Upper lobe of left lung (tissue), 6 donors: ENCODE data around the gene FAM47E. TPM values are rescaled to one million over a fixed set of nuclear protein-coding genes. Genes with fewer than 3 reads are reported as not detected.
A peak's percentile ranks its signal among the peaks of the same experiment; 100 is the strongest.

Experiments
- ATAC-seq, 2 donors: fragments of 200-7000 bp; cut with Tn5 transposase; one replicate each; pipeline ENCODE4 v1.9.1; 2022; ENCODE audit warnings: mild to moderate bottlenecking in 2 of 2, moderate library complexity in 2 of 2; ENCODE audit not compliant: low FRiP score in 2 of 2
- DNase-seq, 2 donors: peaks; one replicate each; pipeline ENCODE4 v3.0.0-alpha.2; 2019 to 2020
- H3K27ac ChIP-seq, 4 donors: fragments of 200-600 bp; sonication (generic); one replicate each; pipeline ENCODE4 v1.5.1; 2016 to 2019
- H3K27me3 ChIP-seq, 4 donors: fragments of 200-600 bp; sonication (generic); one replicate each; pipeline ENCODE4 v1.5.1; 2017 to 2019
- H3K36me3 ChIP-seq, 4 donors: fragments of 200-600 bp; sonication (generic); one replicate each; pipeline ENCODE4 v1.5.1; 2016 to 2019
- H3K4me1 ChIP-seq, 4 donors: fragments of 200-600 bp; sonication (generic); one replicate each; pipeline ENCODE4 v1.5.1; 2018 to 2019
- H3K4me3 ChIP-seq, 4 donors: fragments of 200-600 bp; sonication (generic); one replicate each; pipeline ENCODE4 v1.5.1; 2017 to 2019; ENCODE audit warnings: mild to moderate bottlenecking in 2 of 4, moderate library complexity in 1 of 4
- H3K9me3 ChIP-seq, 4 donors: fragments of 200-600 bp; sonication (generic); one replicate each; pipeline ENCODE4 v1.5.1; 2018 to 2019
- EP300 ChIP-seq, 4 donors: sonication (generic); formaldehyde crosslinking; IDR thresholded peaks; one replicate each; pipeline ENCODE4 v1.5.1; 2017; ENCODE audit warnings: antibody characterized with exemption in 4 of 4, control low read depth in 2 of 4
- POLR2A ChIP-seq, 4 donors: fragments of 450-650 bp; IDR thresholded peaks; one replicate each; pipeline ENCODE4 v1.5.1; 2016 to 2017; ENCODE audit warnings: antibody characterized with exemption in 4 of 4, mild to moderate bottlenecking in 2 of 4
- POLR2AphosphoS5 ChIP-seq, 2 donors: sonication (generic); formaldehyde crosslinking; IDR thresholded peaks; one replicate each; pipeline ENCODE4 v1.5.1; 2017; ENCODE audit warnings: antibody characterized with exemption in 2 of 2
- WGBS, 2 donors: methylation state at CpG; one replicate each; pipeline ENCODE4 v1.1.5; 2017 to 2018; 5-methylcytosine and 5-hydroxymethylcytosine counted together
- total RNA-seq, 6 donors: library from RNA; depleted of rRNA in 4 of 6; stranded (reverse); fragments of >200 nt in 4 of 6; gene quantifications; one replicate each; pipeline versions ENCODE4 v1.1.0 to v1.2.1, GENCODE V29; 2016 to 2021
- TF ChIP-seq, protein P1 (sequence below), 6 experiments: fragments of 450-650 bp in 4 of 6; fragments of 200-600 bp in 2 of 6; sonication (generic) in 2 of 6; IDR thresholded peaks; one replicate each; pipeline ENCODE4 v1.5.1; 2016 to 2019; ENCODE audit warnings: antibody characterized with exemption in 6 of 6
- donor health status: DM: no; HTN: no; CAD: no; lungs with moderate emphysema.
- donor health status: DM: no; HTN: yes; CAD: no; lungs with severe emphysema.

The FAM47E gene
- total RNA-seq, 6 donors from 2014 or later, result 4.0 to 17.5 (median 6.5) TPM

DNA sequence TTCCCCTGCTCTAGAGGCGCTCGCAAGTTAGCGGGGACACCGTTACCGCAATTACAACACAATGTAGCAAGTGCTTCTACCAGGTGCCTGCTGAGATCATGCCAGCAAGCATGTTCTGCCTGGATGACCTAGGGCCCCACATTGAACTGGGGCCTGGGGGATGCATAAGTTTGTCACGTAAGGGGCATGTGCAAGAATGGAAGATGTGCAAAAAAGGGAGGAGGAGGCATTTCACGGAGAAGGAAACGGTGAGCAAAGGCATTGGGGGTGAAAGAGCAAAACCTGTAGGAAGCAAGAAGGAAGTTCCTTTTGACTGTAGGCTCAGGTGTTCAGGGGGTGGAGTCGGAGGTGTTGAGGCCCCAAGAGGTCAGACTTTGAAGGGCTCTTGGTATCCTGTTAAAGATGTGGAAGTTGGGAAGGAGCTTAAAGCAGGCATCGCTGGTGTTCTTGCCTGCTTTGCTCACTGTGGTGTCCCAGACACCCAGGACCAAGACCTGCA is 37.3 kb upstream of the FAM47E start:
- Histone ChIP-seq H3K9me3 (no peaks in the 10 kb centered on the region), H3K36me3 (no peaks in the 10 kb centered on the region), H3K27me3 (no peaks in the 10 kb centered on the region), H3K4me1 (peaks cover 52 to 85% (median 73%) of the 10 kb centered on the region in 4 donors), H3K4me3 (peak overlapping the region; percentile 42 to 85 (median 72)), H3K27ac (peak overlapping the region; percentile 92 to 99 (median 97))
- 7 to 14% methylated on average over 7 to 10 of the region's 10 CpGs for WGBS, 2 donors
- DNase-seq (peak in 1 of 2 donors; percentile 63), ATAC-seq (no peak)
- TF ChIP-seq, protein P1, sequence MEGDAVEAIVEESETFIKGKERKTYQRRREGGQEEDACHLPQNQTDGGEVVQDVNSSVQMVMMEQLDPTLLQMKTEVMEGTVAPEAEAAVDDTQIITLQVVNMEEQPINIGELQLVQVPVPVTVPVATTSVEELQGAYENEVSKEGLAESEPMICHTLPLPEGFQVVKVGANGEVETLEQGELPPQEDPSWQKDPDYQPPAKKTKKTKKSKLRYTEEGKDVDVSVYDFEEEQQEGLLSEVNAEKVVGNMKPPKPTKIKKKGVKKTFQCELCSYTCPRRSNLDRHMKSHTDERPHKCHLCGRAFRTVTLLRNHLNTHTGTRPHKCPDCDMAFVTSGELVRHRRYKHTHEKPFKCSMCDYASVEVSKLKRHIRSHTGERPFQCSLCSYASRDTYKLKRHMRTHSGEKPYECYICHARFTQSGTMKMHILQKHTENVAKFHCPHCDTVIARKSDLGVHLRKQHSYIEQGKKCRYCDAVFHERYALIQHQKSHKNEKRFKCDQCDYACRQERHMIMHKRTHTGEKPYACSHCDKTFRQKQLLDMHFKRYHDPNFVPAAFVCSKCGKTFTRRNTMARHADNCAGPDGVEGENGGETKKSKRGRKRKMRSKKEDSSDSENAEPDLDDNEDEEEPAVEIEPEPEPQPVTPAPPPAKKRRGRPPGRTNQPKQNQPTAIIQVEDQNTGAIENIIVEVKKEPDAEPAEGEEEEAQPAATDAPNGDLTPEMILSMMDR (IDR thresholded peaks at IDR 0.05), result peak in 1 of 6 experiments; percentile 0
- TF ChIP-seq POLR2AphosphoS5 (IDR thresholded peaks at IDR 0.05), result no peak
- no peak for TF ChIP-seq POLR2A (IDR thresholded peaks at IDR 0.05)

GRCh38 chr4:76215077-76215476 is 36.4 kb upstream of the FAM47E start:
- no peaks in the 10 kb centered on the region for H3K27me3 ChIP-seq
- H3K4me1 ChIP-seq, result peaks cover 51 to 84% (median 73%) of the 10 kb centered on the region in 4 donors
- ATAC-seq, result no peak
- TF ChIP-seq EP300 (IDR thresholded peaks at IDR 0.05) (no peak), POLR2A (IDR thresholded peaks at IDR 0.05) (no peak), POLR2AphosphoS5 (IDR thresholded peaks at IDR 0.05) (no peak)
- TF ChIP-seq, protein P1 (IDR thresholded peaks at IDR 0.05), result no peak
- H3K27ac ChIP-seq, result peak overlapping the region; percentile 92 to 99 (median 97)
- no peaks in the 10 kb centered on the region for H3K36me3 ChIP-seq
- no peak overlapping the region for H3K4me3 ChIP-seq
- 79 to 86% methylated on average over 3 of the region's 3 CpGs for WGBS, 2 donors
- DNase-seq, result no peak
- no peaks in the 10 kb centered on the region for H3K9me3 ChIP-seq

GRCh38 chr4:76216524-76216923 is 35.0 kb upstream of the FAM47E start:
- no peak for DNase-seq
- H3K27ac ChIP-seq, result peak overlapping the region in 2 of 4 donors; percentile 15 to 36
- H3K36me3 ChIP-seq, result no peaks in the 10 kb centered on the region

DNA sequence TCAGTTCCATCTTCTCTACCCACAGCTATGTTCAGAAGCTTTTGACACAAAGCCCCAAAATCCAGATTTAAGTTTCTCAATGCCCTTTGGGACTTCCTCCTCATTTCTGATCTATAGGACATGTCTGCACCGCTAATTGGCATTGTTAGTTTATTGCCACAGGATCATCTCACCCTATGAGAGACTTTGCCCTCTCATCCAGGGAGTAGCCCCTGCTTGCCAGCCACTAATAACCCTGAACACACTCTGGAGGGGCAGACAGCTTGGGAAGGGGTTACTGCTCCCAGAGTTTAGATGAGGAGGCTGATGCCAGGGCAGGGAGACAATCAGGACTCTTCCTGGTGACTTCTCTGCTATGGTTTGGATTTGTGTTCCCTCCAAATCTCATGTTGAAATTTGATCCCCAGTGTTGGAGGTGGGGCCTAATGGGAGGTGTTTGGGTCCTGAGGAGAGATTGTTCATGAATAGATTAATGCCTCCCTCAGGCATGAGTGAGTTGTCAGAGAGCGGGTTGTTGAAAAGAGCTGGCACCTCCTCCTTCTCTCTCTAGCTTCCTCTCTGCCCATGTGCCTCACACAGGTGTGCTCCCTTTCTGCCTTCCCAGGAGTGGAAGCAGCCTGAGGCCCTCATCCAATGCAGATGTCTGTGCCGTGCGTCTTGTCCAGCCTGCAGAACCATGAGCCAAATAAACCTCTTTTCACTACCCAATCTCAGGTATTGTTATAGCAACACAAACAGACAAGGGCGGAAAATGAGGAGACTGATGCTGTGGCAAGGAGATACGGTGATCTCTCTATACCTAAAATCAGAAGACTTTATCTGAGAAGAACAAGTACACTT is 34.3 kb upstream of the FAM47E start:
- peak overlapping the region in 3 of 4 donors; percentile 15 to 49 (median 36) for H3K27ac ChIP-seq
- no peak for ATAC-seq

More at GRCh38 chr4:76216524-76216923, 35.0 kb upstream of the FAM47E start:
- Histone ChIP-seq H3K9me3 (no peaks in the 10 kb centered on the region), H3K27me3 (no peaks in the 10 kb centered on the region), H3K4me3 (no peak overlapping the region), H3K4me1 (peaks cover 37 to 71% (median 61%) of the 10 kb centered on the region in 4 donors)
- no peak for TF ChIP-seq POLR2A (IDR thresholded peaks at IDR 0.05)
- TF ChIP-seq, protein P1 (IDR thresholded peaks at IDR 0.05), result no peak
- TF ChIP-seq EP300 (IDR thresholded peaks at IDR 0.05), result no peak
- no peak for TF ChIP-seq POLR2AphosphoS5 (IDR thresholded peaks at IDR 0.05)
- WGBS, 2 donors, result 64 to 66% methylated on average over 2 of the region's 2 CpGs
- ATAC-seq, result no peak

GRCh38 chr4:76219299-76220055 is 32.0 kb upstream of the FAM47E start:
- 28 to 39% methylated on average over 7 of the region's 7 CpGs for WGBS, 2 donors
- no peak overlapping the region for H3K4me3 ChIP-seq
- H3K36me3 ChIP-seq, result no peaks in the 10 kb centered on the region
- no peaks in the 10 kb centered on the region for H3K27me3 ChIP-seq
- DNase-seq (no peak), ATAC-seq (peak in 1 of 2 donors; percentile 66)
- no peaks in the 10 kb centered on the region for H3K9me3 ChIP-seq
- peak overlapping the region; percentile 8 to 61 (median 44) for H3K27ac ChIP-seq
- peaks cover 26 to 55% (median 45%) of the 10 kb centered on the region in 4 donors for H3K4me1 ChIP-seq
- TF ChIP-seq, protein P1 (IDR thresholded peaks at IDR 0.05), result no peak
- peak; percentile 24 to 88 for TF ChIP-seq POLR2AphosphoS5 (IDR thresholded peaks at IDR 0.05)
- peak in 1 of 4 donors; percentile 86 for TF ChIP-seq EP300 (IDR thresholded peaks at IDR 0.05)

More for the DNA sequence above, 34.3 kb upstream of the FAM47E start:
- Histone ChIP-seq H3K36me3 (no peaks in the 10 kb centered on the region), H3K4me1 (peaks cover 31 to 65% (median 55%) of the 10 kb centered on the region in 4 donors), H3K9me3 (no peaks in the 10 kb centered on the region), H3K4me3 (no peak overlapping the region), H3K27me3 (no peaks in the 10 kb centered on the region)
- DNase-seq, result no peak
- no peak for TF ChIP-seq EP300 (IDR thresholded peaks at IDR 0.05)
- WGBS, 2 donors, result 69 to 75% methylated on average over 6 of the region's 6 CpGs
